HG03457 (cell line): ENCODE results near the gene AMACR.

ENCODE experiments used
- ATAC-seq: cut with Tn5 transposase; IDR thresholded peaks from one replicate; pipeline ENCODE4 v1.9.1; 2021; ENCODE audit warnings: moderate number of reproducible peaks; ENCODE audit not compliant: unreplicated experiment

AMACR gene

DNA sequence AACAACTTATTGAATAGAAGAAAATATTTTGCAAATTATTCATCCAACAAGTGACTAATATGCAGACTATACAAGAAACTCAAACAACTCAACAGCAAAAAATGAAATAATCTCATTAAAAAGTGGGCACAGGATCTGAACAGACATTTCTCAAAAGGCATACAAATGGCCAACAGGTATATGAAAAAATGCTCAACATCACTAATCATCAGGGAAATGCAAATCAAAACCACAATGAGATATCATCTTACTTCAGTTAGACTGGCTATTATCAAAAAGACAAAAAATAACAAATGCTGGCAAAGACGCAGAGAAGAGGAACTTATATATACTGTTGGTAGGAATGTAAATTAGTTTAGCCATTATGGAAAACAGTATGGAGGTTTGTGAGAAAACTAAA lies 1.8 kb upstream of the AMACR start:
- no peak for ATAC-seq

DNA sequence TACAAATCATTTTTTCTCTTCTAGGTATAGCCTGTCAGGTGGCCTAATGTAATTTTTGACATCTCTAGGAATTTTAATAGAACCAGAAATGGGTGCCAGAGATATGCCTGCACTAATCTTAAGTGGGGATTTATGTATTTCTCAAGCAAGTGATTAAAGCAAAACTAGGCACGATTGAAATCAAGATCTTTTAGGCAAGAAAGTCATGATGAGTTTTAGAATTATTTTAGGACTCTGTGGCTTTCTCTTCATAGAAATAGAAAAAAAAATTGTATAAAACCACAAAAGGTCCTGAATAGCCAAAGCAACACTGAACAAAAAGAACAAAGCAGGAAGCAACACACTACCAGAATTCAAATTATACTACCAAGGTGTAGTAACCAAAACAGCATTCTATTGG lies 952 bp upstream of the AMACR start:
- no peak for ATAC-seq

DNA sequence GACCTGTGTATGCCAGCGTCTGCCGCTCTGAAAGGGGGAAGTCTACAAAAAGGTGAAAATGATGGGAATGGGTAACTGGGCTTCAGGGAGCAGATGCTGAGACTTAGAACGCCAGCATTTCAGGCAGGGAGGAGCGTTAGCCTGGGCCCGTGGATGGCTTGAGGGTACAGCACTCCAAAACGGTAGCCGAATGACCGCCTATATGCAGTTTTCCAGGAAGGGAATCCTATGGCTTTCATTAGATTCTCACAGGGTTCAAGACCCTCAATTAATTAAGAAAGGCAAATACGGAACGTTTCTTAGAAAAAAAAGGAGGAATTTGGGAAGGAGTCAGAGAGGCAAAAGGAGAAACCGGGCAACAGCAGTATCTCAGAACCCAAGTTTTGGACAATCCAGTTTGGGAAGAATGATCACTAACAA lies 639 bp downstream of the AMACR start:
- no peak for ATAC-seq

DNA sequence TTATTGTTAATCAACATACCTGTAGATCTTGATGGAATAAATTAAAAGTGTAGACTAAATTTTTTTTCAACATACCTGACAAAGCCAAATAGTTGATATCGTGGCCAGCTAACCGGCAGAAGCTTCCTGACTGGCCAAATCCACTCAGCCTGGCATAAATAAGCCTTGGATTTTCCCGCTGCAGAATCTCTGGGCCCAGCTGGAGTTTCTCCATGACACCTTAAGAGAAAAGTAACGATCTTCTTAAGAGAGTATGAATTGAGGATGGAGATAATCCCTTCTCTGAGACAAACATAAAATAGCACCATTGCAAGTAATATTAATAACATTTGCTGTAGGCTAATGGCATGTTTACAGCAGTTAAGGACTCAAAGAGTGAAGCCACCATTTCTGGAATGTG lies 2.2 kb downstream of the AMACR start:
- ATAC-seq, result no peak

DNA sequence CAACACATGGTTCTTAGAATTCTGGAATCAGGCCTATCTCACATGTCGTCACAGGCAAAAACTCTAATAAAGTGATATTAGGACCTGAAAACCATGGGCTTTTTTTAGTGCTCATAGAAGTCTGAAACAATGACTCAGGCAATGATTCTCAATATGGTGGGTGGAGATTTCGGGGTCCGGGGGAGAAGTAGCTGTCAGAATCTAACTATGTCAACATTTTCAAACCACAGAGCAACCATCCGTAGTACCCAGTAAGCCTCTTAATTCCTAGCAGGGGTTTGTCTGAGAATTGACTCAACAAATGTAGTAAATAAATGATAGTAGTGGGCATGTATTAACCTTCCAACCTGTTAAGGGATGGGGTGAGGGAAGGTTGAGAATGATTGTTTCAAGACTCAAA lies 2.6 kb downstream of the AMACR start:
- no peak for ATAC-seq

DNA sequence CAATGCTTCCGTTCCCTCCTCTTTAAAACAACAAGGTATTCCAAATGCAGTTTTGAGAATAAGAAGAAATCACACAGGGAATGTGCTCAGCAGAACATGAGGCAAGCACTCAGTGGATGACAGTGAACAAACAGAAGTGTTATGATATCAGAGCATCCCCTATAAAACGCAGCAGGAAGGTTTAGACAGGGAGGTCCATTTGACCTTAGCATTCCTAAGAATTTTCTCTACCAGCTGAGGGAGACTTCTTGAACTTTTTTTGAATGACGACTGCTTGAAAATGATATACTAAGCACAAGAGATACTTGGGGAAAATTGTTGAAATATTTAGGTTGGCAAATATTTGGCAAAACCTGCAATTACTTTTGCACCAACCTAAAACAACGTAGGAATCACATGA lies 3.9 kb downstream of the AMACR start:
- no peak for ATAC-seq

DNA sequence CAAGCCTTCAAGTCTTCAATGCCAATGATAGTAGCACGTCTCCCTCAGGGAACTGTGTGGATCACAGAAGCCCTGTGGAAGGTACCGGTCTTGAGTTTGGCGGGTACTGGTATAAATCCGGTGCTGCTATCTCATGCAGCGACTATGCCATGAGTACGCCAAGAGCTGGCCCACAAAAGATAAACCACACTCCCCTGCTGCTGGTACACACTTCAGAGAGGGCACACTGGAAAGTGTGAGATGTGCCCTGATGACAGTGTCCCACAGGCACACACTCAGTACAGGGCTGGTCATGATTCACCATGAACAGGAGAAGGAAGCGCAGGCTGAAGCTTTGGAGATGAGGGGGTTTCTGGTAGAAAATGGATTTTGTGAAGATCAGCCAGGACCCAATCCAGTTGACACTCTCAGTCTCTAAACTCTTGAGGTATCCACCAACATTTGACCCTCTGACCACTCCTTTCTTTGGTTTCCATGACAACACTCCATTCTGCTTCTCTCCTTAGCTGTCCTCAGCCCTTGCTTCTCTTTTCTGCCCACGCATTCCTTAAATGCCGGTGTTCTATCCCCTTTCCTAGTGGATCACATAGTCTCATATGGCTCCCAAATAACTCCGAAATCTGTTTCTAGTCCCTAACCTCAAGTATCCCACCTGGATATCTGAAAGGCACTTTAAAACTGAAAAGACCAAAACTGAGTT lies 5.1 kb downstream of the AMACR start:
- ATAC-seq, result no peak

DNA sequence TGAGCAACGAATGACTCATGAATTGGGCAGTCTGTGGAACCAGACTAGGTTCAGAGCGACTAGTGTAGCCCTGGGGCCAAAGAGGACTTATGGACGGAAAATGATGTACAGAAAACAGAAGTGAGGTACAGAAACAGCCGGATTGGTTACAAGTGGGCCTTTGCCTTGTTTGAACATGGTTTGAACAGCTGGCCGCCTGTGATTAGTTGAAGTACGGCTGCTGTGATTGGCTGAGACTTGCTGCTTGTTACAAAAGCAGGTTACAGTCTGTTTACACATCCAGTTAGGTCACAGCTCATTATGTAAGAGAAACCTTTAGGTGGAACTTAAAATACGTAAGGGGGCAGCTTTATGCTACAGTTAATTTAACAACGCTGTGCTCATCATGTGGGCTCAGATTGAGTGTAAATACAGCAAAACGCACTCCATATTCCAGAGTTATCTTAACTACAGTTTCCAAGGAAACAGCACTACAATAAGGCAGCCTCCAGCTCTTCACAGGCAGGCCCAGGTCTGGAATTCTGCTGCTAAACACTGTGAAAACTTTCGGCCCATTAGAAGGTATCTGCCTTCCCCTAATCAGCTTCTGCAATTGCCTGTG lies 6.5 kb downstream of the AMACR start:
- no peak for ATAC-seq

DNA sequence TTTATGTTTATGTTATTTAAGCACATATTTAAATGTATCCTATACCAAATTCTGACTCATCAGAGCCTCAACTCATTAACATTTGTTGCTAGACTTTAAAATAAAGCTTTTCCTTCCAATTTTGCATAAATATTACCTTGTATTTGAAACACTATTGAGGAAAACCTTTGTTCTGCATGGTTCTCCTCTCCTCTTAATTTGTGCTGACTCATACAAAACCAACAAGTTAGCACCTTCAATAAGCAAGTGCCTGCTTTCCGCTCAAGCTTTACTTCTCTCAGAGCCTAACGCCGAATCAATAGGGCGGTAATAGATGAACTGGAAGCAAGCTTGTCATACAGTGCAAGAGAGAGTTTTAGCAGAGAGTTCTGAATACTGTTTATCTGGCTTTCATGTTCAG lies 7.9 kb downstream of the AMACR start:
- no peak for ATAC-seq

DNA sequence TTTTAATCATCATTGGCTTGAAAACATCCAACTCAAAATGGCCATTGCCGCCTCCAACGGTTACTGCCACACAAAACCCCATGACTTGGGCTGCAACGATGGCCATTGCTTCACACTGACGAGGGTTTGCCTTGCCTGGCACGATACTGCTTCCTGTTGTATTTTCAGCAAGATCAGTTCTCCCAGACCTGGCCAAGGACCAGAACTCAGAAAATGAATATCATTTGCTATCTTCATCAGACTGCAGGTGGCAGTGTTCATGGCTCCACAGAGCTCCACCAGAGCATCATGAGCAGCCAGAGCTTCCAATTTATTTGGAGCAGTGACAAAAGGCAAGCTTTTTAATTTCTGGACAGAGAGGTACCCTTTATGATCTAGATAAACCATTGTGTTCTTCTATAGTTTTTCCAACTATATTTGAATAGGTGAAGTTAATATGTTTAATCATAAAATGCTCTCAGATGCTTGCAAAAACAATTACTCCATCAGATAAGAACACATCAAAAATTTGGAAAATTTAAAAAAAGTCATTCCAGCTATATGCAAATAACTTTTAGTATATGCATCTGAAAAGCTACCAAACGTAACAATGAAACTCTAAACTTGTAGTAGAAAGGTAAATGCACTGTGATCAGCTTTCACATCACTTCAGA lies 10.4 kb downstream of the AMACR start:
- ATAC-seq, result no peak

DNA sequence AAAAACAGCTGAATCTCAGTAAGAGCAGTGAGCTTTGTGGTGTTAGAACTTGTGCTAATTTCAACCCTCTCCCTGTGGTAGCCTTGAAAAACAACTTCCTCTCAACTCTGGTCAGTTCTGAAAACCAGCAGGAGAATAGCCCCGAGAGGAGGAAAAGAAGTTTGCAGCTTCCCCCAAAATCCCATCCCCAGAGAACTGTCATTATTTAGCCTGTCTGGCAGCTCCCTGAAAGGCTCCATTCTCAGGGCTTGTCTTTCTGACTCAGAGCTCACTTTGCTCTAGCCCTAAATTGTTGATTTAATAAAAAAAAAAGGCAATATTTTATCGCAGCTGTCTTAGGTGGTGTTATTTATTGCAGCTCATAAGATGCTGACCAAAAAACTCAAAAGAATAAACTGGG lies 12.0 kb downstream of the AMACR start:
- ATAC-seq, result no peak

DNA sequence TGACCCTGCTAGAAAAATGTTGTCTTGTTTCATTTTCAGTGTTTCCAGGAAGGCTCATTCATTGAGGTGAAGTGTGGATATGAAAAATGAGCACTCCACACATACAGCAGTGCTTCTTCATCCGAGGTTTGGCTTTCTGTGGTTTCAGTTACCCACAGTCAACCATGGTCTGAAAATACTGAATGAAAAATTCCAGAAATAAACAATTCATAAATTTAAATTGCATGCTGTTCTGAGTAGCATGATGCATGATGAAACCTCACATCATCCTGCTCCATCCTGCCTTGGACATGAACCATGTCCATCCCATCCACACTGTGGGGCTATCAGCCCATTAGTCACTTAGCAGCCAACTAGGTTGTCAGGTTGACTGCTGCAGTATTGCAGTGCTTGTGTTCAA lies 13.0 kb downstream of the AMACR start:
- no peak for ATAC-seq

DNA sequence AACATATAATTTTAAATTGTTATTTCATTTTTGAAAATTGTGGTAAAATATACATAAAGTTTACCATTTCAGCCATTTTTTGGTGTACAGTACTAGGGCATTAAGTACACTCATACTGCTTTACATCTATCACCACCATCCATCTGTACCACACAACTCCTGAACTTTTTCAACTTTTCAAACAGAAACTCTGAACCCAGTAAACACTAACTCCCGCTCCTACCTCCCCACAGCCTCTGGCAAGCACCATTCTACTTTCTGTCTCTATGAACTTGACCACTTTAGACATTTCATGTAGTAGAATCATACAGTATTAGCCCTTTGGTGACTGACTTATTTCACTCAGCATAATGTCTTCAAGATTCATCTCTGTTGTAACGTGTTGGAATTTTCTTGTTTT lies 15.0 kb downstream of the AMACR start:
- no peak for ATAC-seq

DNA sequence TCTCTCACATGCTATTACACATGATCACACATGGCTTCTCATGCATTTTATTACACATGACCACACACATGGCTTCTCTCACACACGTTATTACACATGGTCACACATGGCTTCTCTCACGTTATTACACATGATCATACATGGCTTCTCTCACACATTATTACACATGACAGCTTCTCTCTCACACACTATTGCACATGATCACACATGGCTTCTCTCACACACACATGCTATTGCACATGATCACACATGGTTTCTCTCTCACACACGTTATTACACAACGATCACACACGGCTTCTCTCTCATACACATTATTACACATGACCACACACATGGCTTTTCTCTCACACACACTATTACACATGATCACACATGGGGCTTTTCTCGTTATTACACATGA lies 22.4 kb downstream of the AMACR start:
- ATAC-seq, result no peak

DNA sequence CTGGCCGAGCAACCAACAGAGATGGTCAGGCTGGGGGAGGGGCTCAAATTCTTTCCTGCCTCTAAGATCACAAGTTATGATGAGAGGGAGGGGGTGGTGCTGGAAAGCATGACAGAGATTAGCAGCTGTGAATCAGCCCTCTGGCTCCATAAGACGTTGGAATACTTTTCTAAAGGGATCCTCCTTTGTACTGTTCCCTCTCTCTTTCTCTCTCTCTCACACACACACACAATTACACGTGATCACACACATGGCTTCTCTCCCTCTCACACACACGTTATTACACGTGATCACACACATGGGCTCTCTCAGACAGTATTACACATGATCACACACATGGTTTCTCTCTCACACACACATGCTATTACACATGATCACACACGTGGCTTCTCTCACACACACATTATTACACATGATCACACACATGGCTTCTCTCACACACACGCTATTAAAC lies 23.2 kb downstream of the AMACR start, which contains the start of gene SLC45A2:
TSS of gene SLC45A2 (minus strand) at position 23 of the 454 bp plus-strand sequence. CDS start 110 bp downstream, outside the sequence.
- ATAC-seq, result no peak

DNA sequence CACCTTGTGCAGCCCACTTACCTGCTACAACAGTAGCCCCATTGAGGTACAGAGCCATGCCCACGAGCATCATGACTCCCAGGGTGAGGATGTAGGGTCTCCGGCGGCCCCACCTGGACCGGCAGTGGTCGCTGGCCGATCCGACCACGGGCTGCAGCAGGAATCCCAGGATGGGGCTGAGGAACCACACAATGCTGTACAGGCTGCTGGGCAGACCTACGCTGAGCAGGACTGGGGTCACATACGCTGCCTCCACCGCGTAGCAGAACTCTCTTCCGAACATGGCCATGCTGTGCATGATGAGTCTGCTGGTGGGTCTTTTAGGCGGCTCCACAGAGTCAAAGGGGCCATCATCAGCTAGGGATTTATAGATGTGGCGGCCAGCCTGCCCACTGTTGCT lies 23.7 kb downstream of the AMACR start:
- no peak for ATAC-seq

DNA sequence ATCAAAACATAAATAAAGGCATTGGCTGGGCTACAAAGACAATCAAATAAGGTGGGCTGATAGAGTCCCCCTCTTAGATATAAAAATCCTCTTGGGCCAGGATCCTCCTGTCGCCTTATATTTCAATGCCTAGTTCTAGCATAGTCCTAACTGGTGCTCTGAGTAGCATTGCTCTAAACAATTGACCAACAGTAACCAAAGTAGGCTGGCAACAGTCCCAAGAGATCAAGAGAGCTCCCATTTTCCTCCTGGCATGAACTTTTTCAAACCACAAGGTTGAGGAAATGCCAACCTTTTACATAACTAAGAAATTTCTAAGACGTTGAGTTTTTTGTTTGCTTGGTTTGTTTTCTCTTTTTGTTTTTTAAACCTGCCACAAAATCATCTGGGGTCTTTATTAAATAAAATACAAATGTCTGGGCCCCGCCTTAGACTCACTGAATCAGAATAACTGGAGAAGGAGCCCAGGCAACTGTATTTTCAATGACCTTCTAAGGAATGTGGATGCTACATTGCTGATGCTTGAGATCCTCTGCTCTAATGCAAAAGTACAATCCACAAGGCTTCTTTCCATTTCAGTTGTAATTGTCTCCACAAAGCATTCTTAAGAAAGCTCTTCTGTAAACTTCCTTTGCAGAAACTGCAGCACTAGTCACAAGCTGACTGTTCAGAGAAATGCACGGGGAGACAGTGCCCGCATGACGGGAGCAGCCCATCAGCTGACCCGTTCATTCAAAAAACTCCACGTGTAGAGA lies 26.3 kb downstream of the AMACR start:
- no peak for ATAC-seq

DNA sequence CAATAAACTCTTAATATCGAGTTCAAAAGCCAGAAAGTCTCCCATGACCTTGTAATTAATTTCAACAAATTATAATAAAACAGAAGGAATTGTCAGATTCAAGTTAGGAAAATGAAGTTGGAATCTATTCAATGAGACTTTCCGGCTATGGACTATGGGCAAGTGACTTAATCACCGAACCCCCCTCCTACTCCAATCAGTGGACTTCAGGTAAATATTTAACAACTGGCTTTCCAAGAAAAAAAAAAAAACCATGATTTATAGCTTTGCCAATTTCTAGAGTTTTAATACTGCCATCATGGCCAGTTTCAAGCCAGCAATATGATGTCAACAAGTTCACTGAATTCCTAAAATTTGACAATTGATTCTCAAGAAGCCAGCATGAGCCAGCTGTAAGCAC lies 27.8 kb downstream of the AMACR start:
- no peak for ATAC-seq

DNA sequence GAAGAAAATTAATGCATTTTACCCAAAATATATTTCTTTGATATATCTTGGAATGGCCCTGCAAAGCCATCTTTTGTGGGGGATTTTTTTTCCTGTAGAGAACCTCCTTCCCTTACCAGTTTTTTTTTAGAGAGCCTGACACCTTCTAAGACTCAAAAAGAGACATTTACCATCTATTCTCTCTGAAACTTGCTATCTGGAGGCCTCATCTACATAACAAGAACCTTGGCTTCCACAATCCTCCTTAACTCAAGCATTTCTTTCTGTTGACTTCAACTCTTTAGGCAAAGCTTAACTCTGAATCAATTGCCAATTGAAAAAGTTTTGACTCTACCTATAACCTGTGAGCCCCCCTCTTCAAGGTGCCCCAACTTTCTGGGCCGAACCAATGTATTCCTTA lies 29.5 kb downstream of the AMACR start:
- ATAC-seq, result no peak

DNA sequence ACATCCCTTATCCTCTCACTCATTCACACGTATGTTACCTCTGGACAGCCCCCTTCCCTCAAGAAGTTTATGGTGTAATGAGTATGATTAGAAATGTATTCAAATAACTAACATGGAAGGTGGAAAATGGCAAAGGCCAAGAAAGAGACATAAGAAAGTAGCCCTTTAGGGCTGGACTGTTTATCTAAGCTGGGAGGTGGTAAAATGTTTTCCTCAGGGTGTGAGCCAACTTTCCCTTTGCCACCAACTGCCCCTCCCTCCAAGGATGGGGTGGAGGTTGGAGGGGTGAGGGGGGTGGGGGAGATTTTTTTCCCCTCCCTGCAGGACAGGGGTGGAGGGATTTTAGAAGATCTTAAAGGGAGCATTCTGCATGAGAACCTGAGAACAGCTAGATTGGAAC lies 31.5 kb downstream of the AMACR start:
- no peak for ATAC-seq

DNA sequence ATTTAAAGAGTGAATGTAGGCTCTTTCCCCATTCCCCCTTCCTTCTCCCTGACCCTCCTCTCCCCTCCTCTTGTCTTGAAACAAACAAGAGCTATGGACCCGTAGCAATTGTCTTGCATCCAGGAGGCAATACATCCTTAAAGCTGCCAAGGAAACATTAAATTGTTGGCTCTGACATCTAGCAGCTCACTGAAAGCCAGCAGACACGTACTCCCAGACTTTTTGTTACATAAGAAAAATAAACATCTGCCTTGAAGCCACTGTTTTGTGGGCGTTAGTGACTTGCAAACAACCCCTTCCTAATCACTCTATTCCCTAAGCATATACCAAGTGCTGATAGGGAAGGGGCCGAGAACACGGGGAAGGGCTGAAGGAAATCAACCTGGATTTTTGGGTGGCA lies 32.0 kb downstream of the AMACR start:
- ATAC-seq, result no peak

DNA sequence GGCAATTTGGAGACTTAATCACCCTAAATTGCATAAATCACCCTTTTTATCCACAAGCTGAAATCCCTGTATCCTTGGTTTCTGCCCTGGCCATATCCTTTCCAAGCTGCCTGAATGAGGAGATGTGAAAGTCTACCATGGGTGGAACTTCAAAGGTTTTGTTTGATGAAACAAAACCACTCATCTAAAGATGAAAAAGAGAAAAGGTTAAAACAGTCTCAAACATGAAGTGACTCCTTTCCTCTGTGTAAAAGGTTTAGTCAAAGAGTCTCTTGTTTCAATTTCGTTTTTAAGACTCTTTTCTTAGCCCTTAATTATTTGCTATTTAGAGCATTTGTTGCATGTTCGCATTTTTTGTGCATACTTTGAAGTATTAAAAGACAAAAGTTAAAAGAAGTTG lies 34.6 kb downstream of the AMACR start:
- no peak for ATAC-seq
